Osteoblast (primary cell): ENCODE results near the gene TOM1L2. TPM values are rescaled to one million over a fixed set of nuclear protein-coding genes. Genes with fewer than 3 reads are reported as not detected.

Experiments used
- DNase-seq: peaks from one replicate; pipeline ENCODE4 v3.0.0; 2011; ENCODE audit warnings: low spot score, mixed read lengths; ENCODE audit not compliant: insufficient read length; ENCODE audit errors: missing footprints
- H2AFZ ChIP-seq: 2 replicates; pipeline ENCODE4 v1.6.0; 2011; ENCODE audit warnings: mild to moderate bottlenecking, low read length
- H3K27ac ChIP-seq: 2 replicates; pipeline ENCODE4 v1.5.1; 2011; ENCODE audit warnings: mild to moderate bottlenecking, low read depth, low read length, moderate library complexity
- H3K27me3 ChIP-seq: 2 replicates; pipeline ENCODE4 v1.6.0; 2012; ENCODE audit warnings: mild to moderate bottlenecking, control low read depth, inconsistent platforms, low read length, moderate library complexity; ENCODE audit not compliant: insufficient read depth
- H3K36me3 ChIP-seq: 2 replicates; pipeline ENCODE4 v1.5.1; 2011; ENCODE audit warnings: mild to moderate bottlenecking, low read length, control low read depth, moderate library complexity; ENCODE audit not compliant: insufficient read depth
- H3K4me1 ChIP-seq: 2 replicates; pipeline ENCODE4 v1.5.1; 2011; ENCODE audit warnings: mild to moderate bottlenecking, low read length, control low read depth, moderate library complexity; ENCODE audit not compliant: insufficient read depth
- H3K4me2 ChIP-seq: 2 replicates; pipeline ENCODE4 v1.6.0; 2011; ENCODE audit warnings: mild to moderate bottlenecking, low read length; ENCODE audit not compliant: insufficient read depth
- H3K4me3 ChIP-seq: fragments of 200-600 bp; sonication (generic); 3 replicates; pipeline ENCODE4 v1.5.1; 2012; ENCODE audit warnings: mild to moderate bottlenecking, low read length, inconsistent platforms; ENCODE audit not compliant: insufficient read depth
- H3K79me2 ChIP-seq: 2 replicates; pipeline ENCODE4 v1.6.0; 2012; ENCODE audit warnings: mild to moderate bottlenecking, low read length, control low read depth, inconsistent platforms; ENCODE audit not compliant: insufficient read depth
- H3K9me3 ChIP-seq: 2 replicates; pipeline ENCODE4 v1.5.1; 2011; ENCODE audit warnings: low read depth, low read length, control low read depth
- H4K20me1 ChIP-seq: 2 replicates; pipeline ENCODE4 v1.6.0; 2012; ENCODE audit warnings: mild to moderate bottlenecking, low read length, control low read depth; ENCODE audit not compliant: insufficient read depth
- CTCF ChIP-seq: IDR thresholded peaks from 2 replicates; pipeline ENCODE4 v1.5.1; 2011; ENCODE audit warnings: mild to moderate bottlenecking, low read depth, low read length, moderate library complexity; ENCODE audit errors: extremely low read depth
- total RNA-seq: library from RNA; depleted of rRNA; stranded (reverse); fragments of >200 nt; gene quantifications from 2 replicates; pipeline ENCODE4 v1.2.3, GENCODE V29; 2012

TOM1L2 gene
- total RNA-seq, 1 donor: 38.7 TPM

- TF ChIP-seq CTCF: no peak
- peaks cover 16% of the 10 kb centered on the region for H3K36me3 ChIP-seq
- H4K20me1 ChIP-seq: peaks cover 3% of the 10 kb centered on the region
- H3K27ac ChIP-seq: no peak overlapping the region
- H2AFZ ChIP-seq: no peak overlapping the region
- no peak for DNase-seq
- no peak overlapping the region for H3K4me2 ChIP-seq
- no peaks in the 10 kb centered on the region for H3K27me3 ChIP-seq
- H3K4me3 ChIP-seq: no peak overlapping the region
- H3K9me3 ChIP-seq: no peaks in the 10 kb centered on the region
- H3K4me1 ChIP-seq: peaks cover 22% of the 10 kb centered on the region
- no peaks in the 10 kb centered on the region for H3K79me2 ChIP-seq
These were observed 114.7 kb downstream of the TOM1L2 start for GRCh38 chr17:17857496-17857895.

GRCh38 chr17:17856386-17856785, 115.8 kb downstream of the TOM1L2 start:
- Histone ChIP-seq H3K36me3 (peaks cover 11% of the 10 kb centered on the region), H3K27me3 (no peaks in the 10 kb centered on the region), H4K20me1 (peaks cover 3% of the 10 kb centered on the region), H2AFZ (no peak overlapping the region), H3K9me3 (no peaks in the 10 kb centered on the region), H3K79me2 (no peaks in the 10 kb centered on the region), H3K4me1 (peaks cover 22% of the 10 kb centered on the region), H3K27ac (no peak overlapping the region), H3K4me3 (no peak overlapping the region), H3K4me2 (peak overlapping the region; percentile 0)
- peak; percentile 29 for DNase-seq
- TF ChIP-seq CTCF: no peak

- Histone ChIP-seq H3K79me2 (no peaks in the 10 kb centered on the region), H3K4me1 (peaks cover 22% of the 10 kb centered on the region), H3K36me3 (peaks cover 11% of the 10 kb centered on the region), H4K20me1 (peaks cover 3% of the 10 kb centered on the region), H3K27ac (no peak overlapping the region), H2AFZ (no peak overlapping the region), H3K27me3 (no peaks in the 10 kb centered on the region), H3K4me3 (no peak overlapping the region), H3K4me2 (peak overlapping the region; percentile 0), H3K9me3 (no peaks in the 10 kb centered on the region)
- TF ChIP-seq CTCF: no peak
- DNase-seq: peak; percentile 88
These were observed 116.2 kb downstream of the TOM1L2 start for GRCh38 chr17:17855976-17856375.

- no peak for DNase-seq
- no peak for TF ChIP-seq CTCF
- no peaks in the 10 kb centered on the region for H3K9me3 ChIP-seq
These were observed 118.3 kb downstream of the TOM1L2 start for GRCh38 chr17:17853811-17854447.

More at GRCh38 chr17:17853811-17854447, 118.3 kb downstream of the TOM1L2 start:
- H3K4me3 ChIP-seq: no peak overlapping the region
- no peaks in the 10 kb centered on the region for H3K27me3 ChIP-seq
- no peak overlapping the region for H3K4me2 ChIP-seq
- no peak overlapping the region for H3K27ac ChIP-seq
- H3K4me1 ChIP-seq: peaks cover 38% of the 10 kb centered on the region
- H3K36me3 ChIP-seq: peaks cover 15% of the 10 kb centered on the region
- no peaks in the 10 kb centered on the region for H4K20me1 ChIP-seq
- H2AFZ ChIP-seq: no peak overlapping the region
- no peaks in the 10 kb centered on the region for H3K79me2 ChIP-seq
